Natural killer cell (primary cell): ENCODE measurements around the gene OSTM1. TPM values are rescaled to one million over a fixed set of nuclear protein-coding genes. Genes with fewer than 3 reads are reported as not detected.

Experiments used
- ATAC-seq, 3 donors: fragments of 150-1000 bp in 2 of 3; fragments of 200-7000 bp in 1 of 3; cut with Tn5 transposase; 1 replicate in 1 of 3; 2 replicates in 2 of 3; pipeline ENCODE4 v1.10.0; 2021; ENCODE audit warnings: mild to moderate bottlenecking in 2 of 3, moderate library complexity in 2 of 3
- DNase-seq, 2 donors: peaks; one replicate each; pipeline versions ENCODE4 v3.0.0 to v3.0.0-alpha.2; 2013 to 2021; ENCODE audit warnings: mixed read lengths in 1 of 2
- H3K27ac ChIP-seq: one replicate; pipeline ENCODE4 v1.5.1; 2013; ENCODE audit warnings: mild to moderate bottlenecking, low read length
- H3K27me3 ChIP-seq: one replicate; pipeline ENCODE4 v1.6.1; 2013; ENCODE audit warnings: low read length; ENCODE audit not compliant: control insufficient read depth, insufficient read depth
- H3K36me3 ChIP-seq: one replicate; pipeline ENCODE4 v1.6.1; 2013; ENCODE audit warnings: low read length; ENCODE audit not compliant: control insufficient read depth, insufficient read depth
- H3K4me1 ChIP-seq: one replicate; pipeline ENCODE4 v1.6.1; 2013; ENCODE audit warnings: low read length; ENCODE audit not compliant: control insufficient read depth, insufficient read depth
- H3K4me3 ChIP-seq: one replicate; pipeline ENCODE4 v1.5.1; 2013; ENCODE audit warnings: low read length
- H3K9me3 ChIP-seq: one replicate; pipeline ENCODE4 v1.6.1; 2013; ENCODE audit warnings: low read length; ENCODE audit not compliant: control insufficient read depth, insufficient read depth
- H3K27ac Mint-ChIP-seq, 2 donors: one replicate each; pipeline ENCODE4 v1.8.0; 2022; ENCODE audit warnings: mild to moderate bottlenecking in 2 of 2, mixed read lengths in 2 of 2, moderate library complexity in 1 of 2
- H3K27me3 Mint-ChIP-seq, 2 donors: one replicate each; pipeline ENCODE4 v1.8.0; 2022; ENCODE audit warnings: low read depth in 2 of 2, mixed read lengths in 2 of 2
- H3K36me3 Mint-ChIP-seq: one replicate; pipeline ENCODE4 v1.8.0; 2022; ENCODE audit warnings: mixed read lengths
- H3K4me1 Mint-ChIP-seq, 2 donors: one replicate each; pipeline ENCODE4 v1.8.0; 2022; ENCODE audit warnings: mixed read lengths in 2 of 2
- H3K4me3 Mint-ChIP-seq: one replicate; pipeline ENCODE4 v1.8.0; 2022; ENCODE audit warnings: mild to moderate bottlenecking, moderate library complexity, mixed read lengths
- H3K9me3 Mint-ChIP-seq, 2 donors: one replicate each; pipeline ENCODE4 v1.8.0; 2022; ENCODE audit warnings: mixed read lengths in 2 of 2
- CTCF ChIP-seq: fragments of 200-600 bp; IDR thresholded peaks from one replicate; pipeline ENCODE4 v1.8.0; 2022; ENCODE audit warnings: antibody characterized with exemption
- WGBS: methylation state at CpG from one replicate; pipeline ENCODE4 v1.1.7; 2013; ENCODE audit warnings: missing lambda C conversion rate; ENCODE audit not compliant: insufficient coverage; 5-methylcytosine and 5-hydroxymethylcytosine counted together
- intact Hi-C: fragments of 100-400 bp; cut with micrococcal nuclease; formaldehyde crosslinking; loops from one replicate; pipeline ENCODE4 v1.14.2; 2022
- total RNA-seq, 4 donors: library from RNA; stranded (reverse); fragments of 120-200 nt in 1 of 4; gene quantifications; one replicate each; pipeline versions ENCODE4 v1.2.3 to v1.2.4, GENCODE V29; 2013 to 2022

The OSTM1 gene
- total RNA-seq, 3 donors from 2014 or later (not counting 1 experiment from before 2014, with no cell fraction given): 39.2 to 56.9 (median 49.1) TPM

- Histone ChIP-seq H3K27ac (no peak overlapping the region), H3K4me3 (no peak overlapping the region), H3K4me1 (peaks cover 28% of the 10 kb centered on the region), H3K27me3 (peaks cover 52% of the 10 kb centered on the region), H3K9me3 (no peaks in the 10 kb centered on the region), H3K36me3 (no peaks in the 10 kb centered on the region)
- H3K9me3 Mint-ChIP-seq: no peaks in the 10 kb centered on the region
- intact Hi-C loops: no loop called here
- no peak for TF ChIP-seq CTCF
- no peak overlapping the region for H3K27ac Mint-ChIP-seq
- no peaks in the 10 kb centered on the region for H3K36me3 Mint-ChIP-seq
- H3K27me3 Mint-ChIP-seq: peaks cover 73 to 80% of the 10 kb centered on the region in 2 donors
- no peak for ATAC-seq
- no peak for DNase-seq
- WGBS: 34% methylated on average over 10 of the region's 10 CpGs
- H3K4me1 Mint-ChIP-seq: peaks cover 15 to 32% of the 10 kb centered on the region in 2 donors
- H3K4me3 Mint-ChIP-seq: no peak overlapping the region
Measured at GRCh38 chr6:108121612-108122011, 47.1 kb upstream of the OSTM1 start.

GRCh38 chr6:108120311-108120710 lies 45.8 kb upstream of the OSTM1 start:
- H3K4me3 ChIP-seq: no peak overlapping the region
- no peaks in the 10 kb centered on the region for H3K9me3 ChIP-seq
- H3K27ac Mint-ChIP-seq: no peak overlapping the region
- peaks cover 74 to 80% of the 10 kb centered on the region in 2 donors for H3K27me3 Mint-ChIP-seq
- no peaks in the 10 kb centered on the region for H3K36me3 ChIP-seq
- intact Hi-C loops: no loop called here
- peak overlapping the region; percentile 21 for H3K4me3 Mint-ChIP-seq
- DNase-seq: no peak
- TF ChIP-seq CTCF: no peak
- no peaks in the 10 kb centered on the region for H3K36me3 Mint-ChIP-seq
- no peak for ATAC-seq
- 71% methylated on average over 4 of the region's 12 CpGs for WGBS
- H3K4me1 ChIP-seq: peaks cover 35% of the 10 kb centered on the region
- no peaks in the 10 kb centered on the region for H3K9me3 Mint-ChIP-seq
- H3K4me1 Mint-ChIP-seq: peaks cover 25 to 41% of the 10 kb centered on the region in 2 donors
- H3K27me3 ChIP-seq: peaks cover 57% of the 10 kb centered on the region
- H3K27ac ChIP-seq: no peak overlapping the region

GRCh38 chr6:108119769-108120141 lies 45.2 kb upstream of the OSTM1 start:
- Histone ChIP-seq H3K4me3 (no peak overlapping the region), H3K4me1 (peaks cover 41% of the 10 kb centered on the region), H3K27ac (no peak overlapping the region), H3K27me3 (peaks cover 57% of the 10 kb centered on the region), H3K9me3 (no peaks in the 10 kb centered on the region), H3K36me3 (no peaks in the 10 kb centered on the region)
- Mint-ChIP-seq H3K27me3 (peaks cover 74 to 80% of the 10 kb centered on the region in 2 donors), H3K4me3 (peak overlapping the region; percentile 58), H3K9me3 (no peaks in the 10 kb centered on the region), H3K36me3 (no peaks in the 10 kb centered on the region), H3K4me1 (peaks cover 30 to 46% of the 10 kb centered on the region in 2 donors), H3K27ac (no peak overlapping the region)
- no peak for ATAC-seq
- no peak for TF ChIP-seq CTCF
- DNase-seq: no peak
- 18% methylated on average over 24 of the region's 24 CpGs for WGBS
- intact Hi-C loops: loop anchor here (10.0 kb wide), 1 partner anchor 375 kb away; no protein-coding TSS in a partner anchor
